HepG2 (cell line): ENCODE measurements around the gene VMO1. TPM values are rescaled to one million over a fixed set of nuclear protein-coding genes. Genes with fewer than 3 reads are reported as not detected.
A peak's percentile ranks its signal among the peaks of the same experiment; 100 is the strongest.

ENCODE experiments used
- ELF3 ChIP-seq: IDR thresholded peaks from 2 replicates; pipeline ENCODE4 v1.6.1; 2016; ENCODE audit warnings: missing genetic modification reagents, missing compliant biosample characterization
- GATA4 ChIP-seq: sonication (generic); IDR thresholded peaks from 2 replicates; pipeline ENCODE4 v1.6.1; 2016; ENCODE audit warnings: antibody characterized with exemption, low read depth, borderline replicate concordance
- KMT2A ChIP-seq: sonication (generic); formaldehyde crosslinking; IDR thresholded peaks from 2 replicates; pipeline ENCODE4 v1.4.0; 2020; ENCODE audit warnings: missing genetic modification reagents
- PCBP2 ChIP-seq: fragments of 200-400 bp; formaldehyde crosslinking; optimal IDR thresholded peaks from 2 replicates; pipeline ENCODE3; 2018; ENCODE audit warnings: low read length, low read depth; ENCODE audit not compliant: poor library complexity, severe bottlenecking
- SMARCC2 ChIP-seq: fragments of 450-650 bp; IDR thresholded peaks from 2 replicates; pipeline ENCODE4 v1.6.1; 2017; ENCODE audit warnings: antibody characterized with exemption, mild to moderate bottlenecking
- TSC22D2 ChIP-seq: sonication (generic); formaldehyde crosslinking; IDR thresholded peaks from 2 replicates; pipeline ENCODE4 v1.5.1; 2020; ENCODE audit warnings: missing genetic modification reagents, mild to moderate bottlenecking, borderline replicate concordance
- ZFP82 ChIP-seq: sonication (generic); formaldehyde crosslinking; IDR thresholded peaks from 2 replicates; pipeline ENCODE4 v1.5.1; 2020; ENCODE audit warnings: mild to moderate bottlenecking, missing genetic modification reagents, borderline replicate concordance
- ZNF224 ChIP-seq: sonication (generic); formaldehyde crosslinking; IDR thresholded peaks from 2 replicates; pipeline ENCODE4 v1.5.0; 2020; ENCODE audit warnings: mild to moderate bottlenecking, missing genetic modification reagents
- ZNF570 ChIP-seq: sonication (generic); formaldehyde crosslinking; IDR thresholded peaks from 2 replicates; pipeline ENCODE4 v1.4.0; 2020; ENCODE audit warnings: mild to moderate bottlenecking, missing genetic modification reagents, borderline replicate concordance
- polyA plus RNA-seq, 8 experiments: library from polyadenylated mRNA; depleted of rRNA in 3 of 8; stranded (reverse) in 7 of 8; unstranded in 1 of 8; fragments of >200 nt; fragmentation: Illumina TruSeq in 4 of 8; extraction: Trizol in 4 of 8; gene quantifications; 2 replicates each; pipeline versions ENCODE4 v1.2.1 to v1.2.3, GENCODE V29; 2011 to 2016; ENCODE audit warnings: low read depth in 4 of 8, missing spikeins in 1 of 8, mixed read lengths in 1 of 8; ENCODE audit not compliant: insufficient read depth in 1 of 8
- total RNA-seq, 5 experiments: library from RNA; depleted of rRNA; stranded (reverse); fragments of >200 nt; fragmentation: Illumina TruSeq; extraction: Trizol; gene quantifications; 2 replicates each; pipeline ENCODE4 v1.2.3, GENCODE V29; 2016; ENCODE audit warnings: low read depth in 1 of 5
- TF ChIP-seq, protein P1 (sequence below): sonication (generic); formaldehyde crosslinking; IDR thresholded peaks from 2 replicates; pipeline ENCODE4 v1.9.0; 2021; ENCODE audit warnings: missing genetic modification reagents, borderline replicate concordance
- TF ChIP-seq, protein P2 (sequence below): IDR thresholded peaks from 2 replicates; pipeline ENCODE4 v1.6.1; 2016; ENCODE audit warnings: control low read depth
- TF ChIP-seq, protein P3 (sequence below): sonication (generic); formaldehyde crosslinking; conservative IDR thresholded peaks from 2 replicates; pipeline ENCODE4 v1.8.1; 2023; ENCODE audit warnings: missing genetic modification reagents
- TF ChIP-seq, protein P4 (sequence below): sonication (generic); formaldehyde crosslinking; IDR thresholded peaks from 2 replicates; pipeline ENCODE4 v1.4.0; 2020; ENCODE audit warnings: missing genetic modification reagents, borderline replicate concordance
- TF ChIP-seq, protein P5 (sequence below): sonication (generic); formaldehyde crosslinking; IDR thresholded peaks from 2 replicates; pipeline ENCODE4 v1.4.0; 2020; ENCODE audit warnings: low read depth, mild to moderate bottlenecking, missing genetic modification reagents
- TF ChIP-seq, protein P6 (sequence below): IDR thresholded peaks from 2 replicates; pipeline ENCODE4 v1.6.1; 2016

VMO1 gene
- total and polyA plus RNA-seq, 2 of the 13 experiments (the other 11 are each of a cell fraction or from before 2014, with no cell fraction given), result not detected

DNA sequence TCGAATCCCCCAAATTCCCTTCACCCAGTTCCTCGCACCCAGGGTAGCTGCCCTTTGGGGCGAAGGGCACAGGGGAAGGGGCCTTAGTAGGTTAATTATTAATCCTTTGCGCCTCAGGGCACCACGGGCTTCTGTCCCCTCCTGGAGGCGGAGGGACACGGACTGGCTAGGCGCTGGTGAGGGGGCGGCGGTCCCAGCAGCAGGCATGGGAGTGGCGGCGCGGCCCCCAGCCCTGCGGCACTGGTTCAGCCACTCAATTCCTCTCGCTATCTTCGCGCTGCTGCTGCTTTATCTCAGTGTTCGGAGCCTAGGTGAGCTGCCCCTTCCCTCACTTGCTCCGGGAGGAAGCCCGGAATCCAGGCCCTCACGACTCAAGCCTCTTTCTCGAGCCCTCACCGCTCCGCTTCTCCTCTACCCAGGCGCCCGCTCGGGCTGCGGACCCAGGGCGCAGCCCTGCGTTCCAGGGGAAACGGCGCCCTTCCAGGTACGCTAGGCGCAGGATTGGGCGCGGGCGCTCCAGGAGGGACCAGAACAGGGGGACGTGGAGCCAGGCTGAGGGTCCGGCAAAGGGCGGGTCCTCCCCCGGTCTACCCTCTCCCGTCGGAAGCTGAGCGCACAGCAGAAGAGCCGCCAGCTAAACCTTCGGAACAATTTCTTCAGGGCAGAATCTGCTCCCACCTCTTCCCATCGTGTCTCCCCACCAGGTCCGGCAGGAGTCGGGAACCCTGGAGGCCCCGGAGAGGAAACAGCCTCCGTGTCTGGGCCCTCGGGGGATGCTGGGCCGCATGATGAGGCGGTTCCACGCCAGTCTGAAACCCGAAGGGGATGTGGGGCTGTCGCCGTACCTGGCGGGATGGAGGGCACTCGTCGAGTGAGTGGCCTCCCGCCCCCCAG, 2.9 kb upstream of the VMO1 start, which contains the start of gene GLTPD2 (continued):
- TF ChIP-seq, protein P1, sequence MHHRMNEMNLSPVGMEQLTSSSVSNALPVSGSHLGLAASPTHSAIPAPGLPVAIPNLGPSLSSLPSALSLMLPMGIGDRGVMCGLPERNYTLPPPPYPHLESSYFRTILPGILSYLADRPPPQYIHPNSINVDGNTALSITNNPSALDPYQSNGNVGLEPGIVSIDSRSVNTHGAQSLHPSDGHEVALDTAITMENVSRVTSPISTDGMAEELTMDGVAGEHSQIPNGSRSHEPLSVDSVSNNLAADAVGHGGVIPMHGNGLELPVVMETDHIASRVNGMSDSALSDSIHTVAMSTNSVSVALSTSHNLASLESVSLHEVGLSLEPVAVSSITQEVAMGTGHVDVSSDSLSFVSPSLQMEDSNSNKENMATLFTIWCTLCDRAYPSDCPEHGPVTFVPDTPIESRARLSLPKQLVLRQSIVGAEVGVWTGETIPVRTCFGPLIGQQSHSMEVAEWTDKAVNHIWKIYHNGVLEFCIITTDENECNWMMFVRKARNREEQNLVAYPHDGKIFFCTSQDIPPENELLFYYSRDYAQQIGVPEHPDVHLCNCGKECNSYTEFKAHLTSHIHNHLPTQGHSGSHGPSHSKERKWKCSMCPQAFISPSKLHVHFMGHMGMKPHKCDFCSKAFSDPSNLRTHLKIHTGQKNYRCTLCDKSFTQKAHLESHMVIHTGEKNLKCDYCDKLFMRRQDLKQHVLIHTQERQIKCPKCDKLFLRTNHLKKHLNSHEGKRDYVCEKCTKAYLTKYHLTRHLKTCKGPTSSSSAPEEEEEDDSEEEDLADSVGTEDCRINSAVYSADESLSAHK, result no peak
- TF ChIP-seq TSC22D2 (peak; percentile 73; the same call in 1 of the 2 replicates), PCBP2 (no peak), ZNF224 (CRISPR knock-in tag) (peak; percentile 15; the same call in 1 of the 2 replicates), ELF3 (peak; percentile 39; the same call in 1 of the 2 replicates), ZNF570 (no peak), KMT2A (CRISPR knock-in tag) (no peak; the same call in 1 of the 2 replicates), ZFP82 (CRISPR knock-in tag) (no peak; the same call in 1 of the 2 replicates), SMARCC2 (no peak), GATA4 (peak; percentile 38; the same call in 1 of the 2 replicates)
- TF ChIP-seq, protein P2, sequence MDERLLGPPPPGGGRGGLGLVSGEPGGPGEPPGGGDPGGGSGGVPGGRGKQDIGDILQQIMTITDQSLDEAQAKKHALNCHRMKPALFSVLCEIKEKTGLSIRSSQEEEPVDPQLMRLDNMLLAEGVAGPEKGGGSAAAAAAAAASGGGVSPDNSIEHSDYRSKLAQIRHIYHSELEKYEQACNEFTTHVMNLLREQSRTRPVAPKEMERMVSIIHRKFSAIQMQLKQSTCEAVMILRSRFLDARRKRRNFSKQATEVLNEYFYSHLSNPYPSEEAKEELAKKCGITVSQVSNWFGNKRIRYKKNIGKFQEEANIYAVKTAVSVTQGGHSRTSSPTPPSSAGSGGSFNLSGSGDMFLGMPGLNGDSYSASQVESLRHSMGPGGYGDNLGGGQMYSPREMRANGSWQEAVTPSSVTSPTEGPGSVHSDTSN (CRISPR knock-in tag), result no peak
- TF ChIP-seq, protein P3, sequence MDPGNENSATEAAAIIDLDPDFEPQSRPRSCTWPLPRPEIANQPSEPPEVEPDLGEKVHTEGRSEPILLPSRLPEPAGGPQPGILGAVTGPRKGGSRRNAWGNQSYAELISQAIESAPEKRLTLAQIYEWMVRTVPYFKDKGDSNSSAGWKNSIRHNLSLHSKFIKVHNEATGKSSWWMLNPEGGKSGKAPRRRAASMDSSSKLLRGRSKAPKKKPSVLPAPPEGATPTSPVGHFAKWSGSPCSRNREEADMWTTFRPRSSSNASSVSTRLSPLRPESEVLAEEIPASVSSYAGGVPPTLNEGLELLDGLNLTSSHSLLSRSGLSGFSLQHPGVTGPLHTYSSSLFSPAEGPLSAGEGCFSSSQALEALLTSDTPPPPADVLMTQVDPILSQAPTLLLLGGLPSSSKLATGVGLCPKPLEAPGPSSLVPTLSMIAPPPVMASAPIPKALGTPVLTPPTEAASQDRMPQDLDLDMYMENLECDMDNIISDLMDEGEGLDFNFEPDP (CRISPR knock-in tag), result no peak
- TF ChIP-seq, protein P4, sequence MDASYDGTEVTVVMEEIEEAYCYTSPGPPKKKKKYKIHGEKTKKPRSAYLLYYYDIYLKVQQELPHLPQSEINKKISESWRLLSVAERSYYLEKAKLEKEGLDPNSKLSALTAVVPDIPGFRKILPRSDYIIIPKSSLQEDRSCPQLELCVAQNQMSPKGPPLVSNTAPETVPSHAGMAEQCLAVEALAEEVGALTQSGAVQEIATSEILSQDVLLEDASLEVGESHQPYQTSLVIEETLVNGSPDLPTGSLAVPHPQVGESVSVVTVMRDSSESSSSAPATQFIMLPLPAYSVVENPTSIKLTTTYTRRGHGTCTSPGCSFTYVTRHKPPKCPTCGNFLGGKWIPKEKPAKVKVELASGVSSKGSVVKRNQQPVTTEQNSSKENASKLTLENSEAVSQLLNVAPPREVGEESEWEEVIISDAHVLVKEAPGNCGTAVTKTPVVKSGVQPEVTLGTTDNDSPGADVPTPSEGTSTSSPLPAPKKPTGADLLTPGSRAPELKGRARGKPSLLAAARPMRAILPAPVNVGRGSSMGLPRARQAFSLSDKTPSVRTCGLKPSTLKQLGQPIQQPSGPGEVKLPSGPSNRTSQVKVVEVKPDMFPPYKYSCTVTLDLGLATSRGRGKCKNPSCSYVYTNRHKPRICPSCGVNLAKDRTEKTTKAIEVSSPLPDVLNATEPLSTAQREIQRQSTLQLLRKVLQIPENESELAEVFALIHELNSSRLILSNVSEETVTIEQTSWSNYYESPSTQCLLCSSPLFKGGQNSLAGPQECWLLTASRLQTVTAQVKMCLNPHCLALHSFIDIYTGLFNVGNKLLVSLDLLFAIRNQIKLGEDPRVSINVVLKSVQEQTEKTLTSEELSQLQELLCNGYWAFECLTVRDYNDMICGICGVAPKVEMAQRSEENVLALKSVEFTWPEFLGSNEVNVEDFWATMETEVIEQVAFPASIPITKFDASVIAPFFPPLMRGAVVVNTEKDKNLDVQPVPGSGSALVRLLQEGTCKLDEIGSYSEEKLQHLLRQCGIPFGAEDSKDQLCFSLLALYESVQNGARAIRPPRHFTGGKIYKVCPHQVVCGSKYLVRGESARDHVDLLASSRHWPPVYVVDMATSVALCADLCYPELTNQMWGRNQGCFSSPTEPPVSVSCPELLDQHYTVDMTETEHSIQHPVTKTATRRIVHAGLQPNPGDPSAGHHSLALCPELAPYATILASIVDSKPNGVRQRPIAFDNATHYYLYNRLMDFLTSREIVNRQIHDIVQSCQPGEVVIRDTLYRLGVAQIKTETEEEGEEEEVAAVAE, result peak; percentile 49; the same call in 1 of the 2 replicates
- TF ChIP-seq, protein P5, sequence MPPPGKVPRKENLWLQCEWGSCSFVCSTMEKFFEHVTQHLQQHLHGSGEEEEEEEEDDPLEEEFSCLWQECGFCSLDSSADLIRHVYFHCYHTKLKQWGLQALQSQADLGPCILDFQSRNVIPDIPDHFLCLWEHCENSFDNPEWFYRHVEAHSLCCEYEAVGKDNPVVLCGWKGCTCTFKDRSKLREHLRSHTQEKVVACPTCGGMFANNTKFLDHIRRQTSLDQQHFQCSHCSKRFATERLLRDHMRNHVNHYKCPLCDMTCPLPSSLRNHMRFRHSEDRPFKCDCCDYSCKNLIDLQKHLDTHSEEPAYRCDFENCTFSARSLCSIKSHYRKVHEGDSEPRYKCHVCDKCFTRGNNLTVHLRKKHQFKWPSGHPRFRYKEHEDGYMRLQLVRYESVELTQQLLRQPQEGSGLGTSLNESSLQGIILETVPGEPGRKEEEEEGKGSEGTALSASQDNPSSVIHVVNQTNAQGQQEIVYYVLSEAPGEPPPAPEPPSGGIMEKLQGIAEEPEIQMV (CRISPR knock-in tag), result peak; percentile 70; the same call in 1 of the 2 replicates
- TF ChIP-seq, protein P6, sequence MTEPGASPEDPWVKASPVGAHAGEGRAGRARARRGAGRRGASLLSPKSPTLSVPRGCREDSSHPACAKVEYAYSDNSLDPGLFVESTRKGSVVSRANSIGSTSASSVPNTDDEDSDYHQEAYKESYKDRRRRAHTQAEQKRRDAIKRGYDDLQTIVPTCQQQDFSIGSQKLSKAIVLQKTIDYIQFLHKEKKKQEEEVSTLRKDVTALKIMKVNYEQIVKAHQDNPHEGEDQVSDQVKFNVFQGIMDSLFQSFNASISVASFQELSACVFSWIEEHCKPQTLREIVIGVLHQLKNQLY, result 0 out of 2 replicates have a peak, but pooled peaks have one; percentile 33
